GM23338 (cell line): ENCODE data around the gene ITGB3. TPM values are rescaled to one million over a fixed set of nuclear protein-coding genes. Genes with fewer than 3 reads are reported as not detected.

Experiments used
- ATAC-seq: fragments of 200-7000 bp; cut with Tn5 transposase; 3 replicates; pipeline ENCODE4 v1.9.1; 2020
- DNase-seq: peaks from one replicate; pipeline ENCODE4 v3.0.0-alpha.2; 2015; ENCODE audit warnings: low spot score
- H2AFZ ChIP-seq: fragments of 200-600 bp; sonication (generic); 2 replicates; pipeline ENCODE4 v1.8.0; 2016; ENCODE audit warnings: antibody characterized with exemption, mild to moderate bottlenecking, moderate library complexity
- H3F3A ChIP-seq: fragments of 200-600 bp; sonication (generic); replicated peaks from 2 replicates; pipeline ENCODE4 v1.8.0; 2017; ENCODE audit warnings: antibody characterized with exemption, mixed run types, low read depth
- H3K27ac ChIP-seq: fragments of 200-600 bp; sonication (generic); 2 replicates; pipeline ENCODE4 v1.6.1; 2016; ENCODE audit warnings: low read depth
- H3K27me3 ChIP-seq: fragments of 200-600 bp; sonication (generic); 2 replicates; pipeline ENCODE4 v1.8.0; 2016; ENCODE audit warnings: mild to moderate bottlenecking, mixed run types, moderate library complexity; ENCODE audit not compliant: insufficient read depth
- H3K36me3 ChIP-seq: fragments of 200-600 bp; sonication (generic); 2 replicates; pipeline ENCODE4 v1.8.0; 2016; ENCODE audit warnings: mild to moderate bottlenecking; ENCODE audit not compliant: insufficient read depth
- H3K4me1 ChIP-seq: fragments of 200-600 bp; sonication (generic); 2 replicates; pipeline ENCODE4 v1.8.0; 2016; ENCODE audit warnings: mild to moderate bottlenecking, moderate library complexity; ENCODE audit not compliant: insufficient read depth
- H3K4me2 ChIP-seq: fragments of 200-600 bp; sonication (generic); 2 replicates; pipeline ENCODE4 v1.7.1; 2017; ENCODE audit warnings: mixed run types
- H3K4me3 ChIP-seq: fragments of 200-600 bp; sonication (generic); 2 replicates; pipeline ENCODE4 v1.6.1; 2016; ENCODE audit warnings: mixed run types
- H3K79me2 ChIP-seq: fragments of 200-600 bp; sonication (generic); replicated peaks from 2 replicates; pipeline ENCODE4 v1.8.0; 2017; ENCODE audit warnings: mild to moderate bottlenecking; ENCODE audit not compliant: insufficient read depth
- H3K9me2 ChIP-seq: fragments of 200-600 bp; sonication (generic); 2 replicates; pipeline ENCODE4 v1.8.0; 2017; ENCODE audit not compliant: insufficient read depth
- H4K20me1 ChIP-seq: fragments of 200-600 bp; sonication (generic); replicated peaks from 2 replicates; pipeline ENCODE4 v1.8.0; 2017; ENCODE audit warnings: mild to moderate bottlenecking; ENCODE audit not compliant: insufficient read depth
- H3K27ac Mint-ChIP-seq: 2 replicates; pipeline ENCODE4 v1.8.0; 2020; ENCODE audit warnings: inconsistent platforms, mild to moderate bottlenecking, moderate library complexity, mixed read lengths
- H3K27me3 Mint-ChIP-seq: 3 replicates; pipeline ENCODE4 v1.8.0; 2022; ENCODE audit warnings: low read depth, mild to moderate bottlenecking, moderate library complexity, mixed read lengths, inconsistent platforms; ENCODE audit not compliant: insufficient read depth, poor library complexity
- H3K36me3 Mint-ChIP-seq: 3 replicates; pipeline ENCODE4 v1.8.0; 2021; ENCODE audit warnings: low read depth, mild to moderate bottlenecking, inconsistent platforms, moderate library complexity, mixed read lengths
- H3K4me1 Mint-ChIP-seq: 3 replicates; pipeline ENCODE4 v1.8.0; 2020; ENCODE audit warnings: mild to moderate bottlenecking, inconsistent platforms, mixed read lengths
- H3K4me3 Mint-ChIP-seq: 3 replicates; pipeline ENCODE4 v1.8.0; 2021; ENCODE audit warnings: moderate library complexity, mild to moderate bottlenecking, inconsistent platforms, mixed read lengths
- H3K9me3 Mint-ChIP-seq: 3 replicates; pipeline ENCODE4 v1.8.0; 2020; ENCODE audit warnings: moderate library complexity, mild to moderate bottlenecking, inconsistent platforms, mixed read lengths
- CREB1 ChIP-seq: fragments of 250-450 bp; sonication (Bioruptor Pico); IDR thresholded peaks from 2 replicates; pipeline ENCODE4 v1.5.0; 2020; ENCODE audit warnings: low read depth, mild to moderate bottlenecking, moderate library complexity
- EZH2 ChIP-seq: fragments of 200-600 bp; sonication (generic); IDR thresholded peaks from one replicate; pipeline ENCODE4 v1.8.0; 2017; ENCODE audit warnings: antibody characterized with exemption, mild to moderate bottlenecking, low read depth; ENCODE audit not compliant: unreplicated experiment
- EZH2phosphoT487 ChIP-seq: fragments of 200-600 bp; sonication (generic); IDR thresholded peaks from one replicate; pipeline ENCODE4 v1.8.1; 2018; ENCODE audit warnings: antibody characterized with exemption; ENCODE audit not compliant: unreplicated experiment
- JUNB ChIP-seq: IDR thresholded peaks from one replicate; pipeline ENCODE4 v1.6.1; 2016; ENCODE audit warnings: antibody characterized with exemption; ENCODE audit not compliant: unreplicated experiment
- NANOG ChIP-seq: IDR thresholded peaks from 2 replicates; pipeline ENCODE4 v1.6.1; 2016; ENCODE audit warnings: antibody characterized with exemption, borderline replicate concordance
- POLR2AphosphoS5 ChIP-seq: IDR thresholded peaks from 2 replicates; pipeline ENCODE4 v1.6.1; 2016; ENCODE audit warnings: antibody characterized with exemption, low read depth
- REST ChIP-seq: IDR thresholded peaks from one replicate; pipeline ENCODE4 v1.6.1; 2018; ENCODE audit warnings: antibody characterized with exemption; ENCODE audit not compliant: unreplicated experiment
- STAT1 ChIP-seq: IDR thresholded peaks from one replicate; pipeline ENCODE4 v1.6.1; 2016; ENCODE audit warnings: antibody characterized with exemption; ENCODE audit not compliant: unreplicated experiment
- ZNF114 ChIP-seq: fragments of 250-450 bp; sonication (Bioruptor Pico); IDR thresholded peaks from 2 replicates; pipeline ENCODE4 v1.5.0; 2020; ENCODE audit warnings: mild to moderate bottlenecking, moderate library complexity
- ZNF331 ChIP-seq: fragments of 250-450 bp; sonication (Bioruptor Pico); IDR thresholded peaks from 2 replicates; pipeline ENCODE4 v1.5.0; 2020; ENCODE audit warnings: low read depth, mild to moderate bottlenecking, moderate library complexity
- polyA plus RNA-seq: library from polyadenylated mRNA; unstranded; fragments of >200 nt; fragmentation: Nextera tagmentation; extraction: Ambion mirVana; gene quantifications from 2 replicates; pipeline ENCODE4 v1.2.1, GENCODE V29; 2016
- total RNA-seq: library from RNA; depleted of rRNA; stranded (reverse); fragments of >200 nt; shearing (Covaris generic); gene quantifications from 2 replicates; pipeline ENCODE4 v1.2.3, GENCODE V29; 2014
- TF ChIP-seq, protein P1 (sequence below): IDR thresholded peaks from 2 replicates; pipeline ENCODE4 v1.6.1; 2016; ENCODE audit warnings: antibody characterized with exemption
- TF ChIP-seq, protein P2 (sequence below), 2 experiments: fragments of 200-600 bp in 1 of 2; sonication (generic) in 1 of 2; conservative IDR thresholded peaks; 2 replicates each; pipeline versions ENCODE4 v1.5.1 to v1.6.1; 2016 to 2017; ENCODE audit warnings: antibody characterized with exemption in 2 of 2, low read depth in 2 of 2, mild to moderate bottlenecking in 2 of 2, moderate library complexity in 1 of 2
- TF ChIP-seq, protein P3 (sequence below): fragments of 250-450 bp; sonication (Bioruptor Pico); IDR thresholded peaks from 2 replicates; pipeline ENCODE4 v1.5.0; 2020; ENCODE audit warnings: mild to moderate bottlenecking, moderate library complexity

The ITGB3 gene
- total and polyA plus RNA-seq, 2 experiments from 2014 or later, result 0.52 TPM; not detected in 1

DNA sequence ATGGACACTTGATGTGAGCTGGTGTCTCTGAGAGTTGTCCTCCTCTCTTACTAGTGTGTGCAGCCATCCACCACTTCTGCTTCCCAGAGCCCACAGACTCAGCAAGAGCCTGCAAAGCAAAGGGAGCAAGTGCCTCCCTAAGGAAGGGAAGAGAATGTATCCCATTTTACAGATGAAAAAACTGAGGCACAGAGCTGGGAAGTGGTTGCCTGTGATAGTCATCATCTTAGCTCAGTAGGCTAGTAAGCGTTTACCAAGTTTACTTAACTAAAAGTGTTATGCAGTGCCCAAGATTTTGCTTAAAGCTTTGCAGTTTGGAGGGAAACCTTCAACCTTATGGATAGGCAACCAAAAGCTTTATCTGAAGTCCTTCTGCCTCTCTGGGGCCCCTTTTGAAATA is 47.1 kb downstream of the ITGB3 start:
- H3K27me3 Mint-ChIP-seq, result peaks cover 12% of the 10 kb centered on the region
- Histone ChIP-seq H2AFZ (no peak overlapping the region), H3K27me3 (no peaks in the 10 kb centered on the region), H3K36me3 (no peaks in the 10 kb centered on the region), H3K27ac (no peak overlapping the region), H4K20me1 (no peaks in the 10 kb centered on the region), H3F3A (no peaks in the 10 kb centered on the region), H3K4me3 (no peak overlapping the region), H3K9me2 (peaks cover 2% of the 10 kb centered on the region; the same call in 1 of the 2 replicates), H3K4me1 (no peaks in the 10 kb centered on the region), H3K4me2 (no peak overlapping the region), H3K79me2 (no peaks in the 10 kb centered on the region)
- H3K4me3 Mint-ChIP-seq, result no peak overlapping the region
- DNase-seq (no peak), ATAC-seq (no peak)
- no peaks in the 10 kb centered on the region for H3K36me3 Mint-ChIP-seq
- no peak overlapping the region for H3K27ac Mint-ChIP-seq
- TF ChIP-seq STAT1, result no peak
- no peak for TF ChIP-seq POLR2AphosphoS5
- no peak for TF ChIP-seq EZH2phosphoT487
- TF ChIP-seq, protein P1, sequence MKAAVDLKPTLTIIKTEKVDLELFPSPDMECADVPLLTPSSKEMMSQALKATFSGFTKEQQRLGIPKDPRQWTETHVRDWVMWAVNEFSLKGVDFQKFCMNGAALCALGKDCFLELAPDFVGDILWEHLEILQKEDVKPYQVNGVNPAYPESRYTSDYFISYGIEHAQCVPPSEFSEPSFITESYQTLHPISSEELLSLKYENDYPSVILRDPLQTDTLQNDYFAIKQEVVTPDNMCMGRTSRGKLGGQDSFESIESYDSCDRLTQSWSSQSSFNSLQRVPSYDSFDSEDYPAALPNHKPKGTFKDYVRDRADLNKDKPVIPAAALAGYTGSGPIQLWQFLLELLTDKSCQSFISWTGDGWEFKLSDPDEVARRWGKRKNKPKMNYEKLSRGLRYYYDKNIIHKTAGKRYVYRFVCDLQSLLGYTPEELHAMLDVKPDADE, result no peak
- no peak for TF ChIP-seq ZNF331 (CRISPR knock-in tag)
- TF ChIP-seq, protein P2, sequence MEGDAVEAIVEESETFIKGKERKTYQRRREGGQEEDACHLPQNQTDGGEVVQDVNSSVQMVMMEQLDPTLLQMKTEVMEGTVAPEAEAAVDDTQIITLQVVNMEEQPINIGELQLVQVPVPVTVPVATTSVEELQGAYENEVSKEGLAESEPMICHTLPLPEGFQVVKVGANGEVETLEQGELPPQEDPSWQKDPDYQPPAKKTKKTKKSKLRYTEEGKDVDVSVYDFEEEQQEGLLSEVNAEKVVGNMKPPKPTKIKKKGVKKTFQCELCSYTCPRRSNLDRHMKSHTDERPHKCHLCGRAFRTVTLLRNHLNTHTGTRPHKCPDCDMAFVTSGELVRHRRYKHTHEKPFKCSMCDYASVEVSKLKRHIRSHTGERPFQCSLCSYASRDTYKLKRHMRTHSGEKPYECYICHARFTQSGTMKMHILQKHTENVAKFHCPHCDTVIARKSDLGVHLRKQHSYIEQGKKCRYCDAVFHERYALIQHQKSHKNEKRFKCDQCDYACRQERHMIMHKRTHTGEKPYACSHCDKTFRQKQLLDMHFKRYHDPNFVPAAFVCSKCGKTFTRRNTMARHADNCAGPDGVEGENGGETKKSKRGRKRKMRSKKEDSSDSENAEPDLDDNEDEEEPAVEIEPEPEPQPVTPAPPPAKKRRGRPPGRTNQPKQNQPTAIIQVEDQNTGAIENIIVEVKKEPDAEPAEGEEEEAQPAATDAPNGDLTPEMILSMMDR (conservative IDR thresholded peaks at IDR 0.05; ENCODE audit: low read depth in 2 of 2), result no peak
- no peak for TF ChIP-seq ZNF114
- no peak for TF ChIP-seq EZH2
- no peak for TF ChIP-seq CREB1 (CRISPR knock-in tag)
- no peak for TF ChIP-seq NANOG
- no peak for TF ChIP-seq JUNB
- no peak for TF ChIP-seq REST
- TF ChIP-seq, protein P3, sequence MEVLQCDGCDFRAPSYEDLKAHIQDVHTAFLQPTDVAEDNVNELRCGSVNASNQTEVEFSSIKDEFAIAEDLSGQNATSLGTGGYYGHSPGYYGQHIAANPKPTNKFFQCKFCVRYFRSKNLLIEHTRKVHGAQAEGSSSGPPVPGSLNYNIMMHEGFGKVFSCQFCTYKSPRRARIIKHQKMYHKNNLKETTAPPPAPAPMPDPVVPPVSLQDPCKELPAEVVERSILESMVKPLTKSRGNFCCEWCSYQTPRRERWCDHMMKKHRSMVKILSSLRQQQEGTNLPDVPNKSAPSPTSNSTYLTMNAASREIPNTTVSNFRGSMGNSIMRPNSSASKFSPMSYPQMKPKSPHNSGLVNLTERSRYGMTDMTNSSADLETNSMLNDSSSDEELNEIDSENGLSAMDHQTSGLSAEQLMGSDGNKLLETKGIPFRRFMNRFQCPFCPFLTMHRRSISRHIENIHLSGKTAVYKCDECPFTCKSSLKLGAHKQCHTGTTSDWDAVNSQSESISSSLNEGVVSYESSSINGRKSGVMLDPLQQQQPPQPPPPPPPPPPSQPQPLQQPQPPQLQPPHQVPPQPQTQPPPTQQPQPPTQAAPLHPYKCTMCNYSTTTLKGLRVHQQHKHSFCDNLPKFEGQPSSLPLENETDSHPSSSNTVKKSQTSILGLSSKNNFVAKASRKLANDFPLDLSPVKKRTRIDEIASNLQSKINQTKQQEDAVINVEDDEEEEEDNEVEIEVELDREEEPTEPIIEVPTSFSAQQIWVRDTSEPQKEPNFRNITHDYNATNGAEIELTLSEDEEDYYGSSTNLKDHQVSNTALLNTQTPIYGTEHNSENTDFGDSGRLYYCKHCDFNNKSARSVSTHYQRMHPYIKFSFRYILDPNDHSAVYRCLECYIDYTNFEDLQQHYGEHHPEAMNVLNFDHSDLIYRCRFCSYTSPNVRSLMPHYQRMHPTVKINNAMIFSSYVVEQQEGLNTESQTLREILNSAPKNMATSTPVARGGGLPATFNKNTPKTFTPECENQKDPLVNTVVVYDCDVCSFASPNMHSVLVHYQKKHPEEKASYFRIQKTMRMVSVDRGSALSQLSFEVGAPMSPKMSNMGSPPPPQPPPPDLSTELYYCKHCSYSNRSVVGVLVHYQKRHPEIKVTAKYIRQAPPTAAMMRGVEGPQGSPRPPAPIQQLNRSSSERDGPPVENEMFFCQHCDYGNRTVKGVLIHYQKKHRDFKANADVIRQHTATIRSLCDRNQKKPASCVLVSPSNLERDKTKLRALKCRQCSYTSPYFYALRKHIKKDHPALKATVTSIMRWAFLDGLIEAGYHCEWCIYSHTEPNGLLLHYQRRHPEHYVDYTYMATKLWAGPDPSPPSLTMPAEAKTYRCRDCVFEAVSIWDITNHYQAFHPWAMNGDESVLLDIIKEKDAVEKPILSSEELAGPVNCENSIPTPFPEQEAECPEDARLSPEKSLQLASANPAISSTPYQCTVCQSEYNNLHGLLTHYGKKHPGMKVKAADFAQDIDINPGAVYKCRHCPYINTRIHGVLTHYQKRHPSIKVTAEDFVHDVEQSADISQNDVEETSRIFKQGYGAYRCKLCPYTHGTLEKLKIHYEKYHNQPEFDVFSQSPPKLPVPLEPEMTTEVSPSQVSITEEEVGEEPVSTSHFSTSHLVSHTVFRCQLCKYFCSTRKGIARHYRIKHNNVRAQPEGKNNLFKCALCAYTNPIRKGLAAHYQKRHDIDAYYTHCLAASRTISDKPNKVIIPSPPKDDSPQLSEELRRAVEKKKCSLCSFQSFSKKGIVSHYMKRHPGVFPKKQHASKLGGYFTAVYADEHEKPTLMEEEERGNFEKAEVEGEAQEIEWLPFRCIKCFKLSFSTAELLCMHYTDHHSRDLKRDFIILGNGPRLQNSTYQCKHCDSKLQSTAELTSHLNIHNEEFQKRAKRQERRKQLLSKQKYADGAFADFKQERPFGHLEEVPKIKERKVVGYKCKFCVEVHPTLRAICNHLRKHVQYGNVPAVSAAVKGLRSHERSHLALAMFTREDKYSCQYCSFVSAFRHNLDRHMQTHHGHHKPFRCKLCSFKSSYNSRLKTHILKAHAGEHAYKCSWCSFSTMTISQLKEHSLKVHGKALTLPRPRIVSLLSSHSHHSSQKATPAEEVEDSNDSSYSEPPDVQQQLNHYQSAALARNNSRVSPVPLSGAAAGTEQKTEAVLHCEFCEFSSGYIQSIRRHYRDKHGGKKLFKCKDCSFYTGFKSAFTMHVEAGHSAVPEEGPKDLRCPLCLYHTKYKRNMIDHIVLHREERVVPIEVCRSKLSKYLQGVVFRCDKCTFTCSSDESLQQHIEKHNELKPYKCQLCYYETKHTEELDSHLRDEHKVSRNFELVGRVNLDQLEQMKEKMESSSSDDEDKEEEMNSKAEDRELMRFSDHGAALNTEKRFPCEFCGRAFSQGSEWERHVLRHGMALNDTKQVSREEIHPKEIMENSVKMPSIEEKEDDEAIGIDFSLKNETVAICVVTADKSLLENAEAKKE, result no peak
- 0 out of 3 replicates have a peak, but pooled peaks cover 4% of the 10 kb centered on the region for H3K4me1 Mint-ChIP-seq
- no peaks in the 10 kb centered on the region for H3K9me3 Mint-ChIP-seq
